WTC11 (cell line): Measurements from ENCODE around the gene C17orf113. TPM values are rescaled to one million over a fixed set of nuclear protein-coding genes. Genes with fewer than 3 reads are reported as not detected.

Experiments used
- ATAC-seq: fragments of 200-7000 bp; cut with Tn5 transposase; 2 replicates; pipeline ENCODE4 v1.10.0; 2021; ENCODE audit warnings: mild to moderate bottlenecking, moderate library complexity
- CTCF ChIA-PET: fragments of 300-600 bp; sonication (Branson Sonifier 250); formaldehyde crosslinking; loops from one replicate; lab custom pipeline; 2021; ENCODE audit warnings: antibody characterized with exemption; lab: Charles Lee
- POLR2A ChIA-PET: fragments of 350-600 bp; sonication (Branson Sonifier 250); formaldehyde crosslinking; loops from one replicate; lab custom pipeline; 2021; ENCODE audit warnings: antibody characterized with exemption; lab: Charles Lee
- DNase-seq: peaks from one replicate; pipeline ENCODE4 v3.0.0; 2021; ENCODE audit warnings: low spot score
- H3K27ac Mint-ChIP-seq: 2 replicates; pipeline ENCODE4 v1.8.0; 2021; ENCODE audit warnings: mixed read lengths
- H3K27me3 Mint-ChIP-seq: 2 replicates; pipeline ENCODE4 v1.8.0; 2021; ENCODE audit warnings: low read depth, mild to moderate bottlenecking, moderate library complexity, mixed read lengths
- H3K36me3 Mint-ChIP-seq: 2 replicates; pipeline ENCODE4 v1.8.0; 2021; ENCODE audit warnings: mixed read lengths
- H3K4me1 Mint-ChIP-seq: 2 replicates; pipeline ENCODE4 v1.8.0; 2022; ENCODE audit warnings: mixed read lengths
- H3K4me3 Mint-ChIP-seq: 2 replicates; pipeline ENCODE4 v1.8.0; 2021; ENCODE audit warnings: mild to moderate bottlenecking, moderate library complexity, mixed read lengths
- H3K9me3 Mint-ChIP-seq: 2 replicates; pipeline ENCODE4 v1.8.0; 2021; ENCODE audit warnings: mixed read lengths
- ARID4B ChIP-seq: sonication (generic); formaldehyde crosslinking; IDR thresholded peaks from 2 replicates; pipeline ENCODE4 v1.8.0; 2023; ENCODE audit warnings: missing genetic modification reagents, mild to moderate bottlenecking, borderline replicate concordance
- CBFB ChIP-seq: sonication (generic); formaldehyde crosslinking; IDR thresholded peaks from 2 replicates; pipeline ENCODE4 v1.8.1; 2022; ENCODE audit warnings: mild to moderate bottlenecking, low read depth, missing genetic modification reagents
- CDX4 ChIP-seq: fragments of 250-450 bp; sonication (Bioruptor Pico); IDR thresholded peaks from 2 replicates; pipeline ENCODE4 v1.9.0; 2021; ENCODE audit warnings: moderate library complexity, mild to moderate bottlenecking, inconsistent platforms, borderline replicate concordance
- ELF4 ChIP-seq: sonication (generic); formaldehyde crosslinking; IDR thresholded peaks from 2 replicates; pipeline ENCODE4 v1.8.1; 2022; ENCODE audit warnings: low read depth, mild to moderate bottlenecking, moderate library complexity, missing genetic modification reagents
- EMX1 ChIP-seq: fragments of 250-450 bp; sonication (Bioruptor Pico); IDR thresholded peaks from 2 replicates; pipeline ENCODE4 v1.8.0; 2021; ENCODE audit warnings: mild to moderate bottlenecking
- FOXP1 ChIP-seq: sonication (generic); formaldehyde crosslinking; IDR thresholded peaks from 2 replicates; pipeline ENCODE4 v1.8.0; 2022; ENCODE audit warnings: missing genetic modification reagents, mild to moderate bottlenecking, moderate library complexity, borderline replicate concordance
- IRF1 ChIP-seq: sonication (generic); formaldehyde crosslinking; IDR thresholded peaks from 2 replicates; pipeline ENCODE4 v1.8.0; 2023; ENCODE audit warnings: missing genetic modification reagents
- JUN ChIP-seq: sonication (generic); formaldehyde crosslinking; IDR thresholded peaks from 2 replicates; pipeline ENCODE4 v1.8.0; 2023; ENCODE audit warnings: mild to moderate bottlenecking, missing genetic modification reagents
- NR3C1 ChIP-seq: sonication (generic); formaldehyde crosslinking; conservative IDR thresholded peaks from 2 replicates; pipeline ENCODE4 v1.8.1; 2023; ENCODE audit warnings: low read depth, mild to moderate bottlenecking, missing genetic modification reagents
- SP1 ChIP-seq: sonication (generic); formaldehyde crosslinking; conservative IDR thresholded peaks from 2 replicates; pipeline ENCODE4 v1.8.1; 2022; ENCODE audit warnings: missing genetic modification reagents
- ZNF423 ChIP-seq: fragments of 250-450 bp; sonication (Bioruptor Pico); IDR thresholded peaks from 2 replicates; pipeline ENCODE4 v2.1.2; 2022; ENCODE audit warnings: mild to moderate bottlenecking, moderate library complexity
- total RNA-seq: library from RNA; stranded (reverse); gene quantifications from 3 replicates; pipeline ENCODE4 v1.2.3, GENCODE V29; 2021
- TF ChIP-seq, protein P1 (sequence below): sonication (generic); formaldehyde crosslinking; IDR thresholded peaks from 2 replicates; pipeline ENCODE4 v1.8.0; 2022; ENCODE audit warnings: missing genetic modification reagents
- TF ChIP-seq, protein P2 (sequence below): sonication (generic); formaldehyde crosslinking; IDR thresholded peaks from 2 replicates; pipeline ENCODE4 v1.8.1; 2023; ENCODE audit warnings: mild to moderate bottlenecking, missing genetic modification reagents
- TF ChIP-seq, protein P3 (sequence below): sonication (generic); formaldehyde crosslinking; IDR thresholded peaks from 2 replicates; pipeline ENCODE4 v1.8.0; 2023; ENCODE audit warnings: mild to moderate bottlenecking, missing genetic modification reagents
- TF ChIP-seq, protein P4 (sequence below): fragments of 250-450 bp; sonication (Bioruptor Pico); IDR thresholded peaks from 2 replicates; pipeline ENCODE4 v1.9.0; 2021; ENCODE audit warnings: mild to moderate bottlenecking, borderline replicate concordance

Gene C17orf113
- total RNA-seq, 1 experiment from 2014 or later, result 1.9 TPM

DNA sequence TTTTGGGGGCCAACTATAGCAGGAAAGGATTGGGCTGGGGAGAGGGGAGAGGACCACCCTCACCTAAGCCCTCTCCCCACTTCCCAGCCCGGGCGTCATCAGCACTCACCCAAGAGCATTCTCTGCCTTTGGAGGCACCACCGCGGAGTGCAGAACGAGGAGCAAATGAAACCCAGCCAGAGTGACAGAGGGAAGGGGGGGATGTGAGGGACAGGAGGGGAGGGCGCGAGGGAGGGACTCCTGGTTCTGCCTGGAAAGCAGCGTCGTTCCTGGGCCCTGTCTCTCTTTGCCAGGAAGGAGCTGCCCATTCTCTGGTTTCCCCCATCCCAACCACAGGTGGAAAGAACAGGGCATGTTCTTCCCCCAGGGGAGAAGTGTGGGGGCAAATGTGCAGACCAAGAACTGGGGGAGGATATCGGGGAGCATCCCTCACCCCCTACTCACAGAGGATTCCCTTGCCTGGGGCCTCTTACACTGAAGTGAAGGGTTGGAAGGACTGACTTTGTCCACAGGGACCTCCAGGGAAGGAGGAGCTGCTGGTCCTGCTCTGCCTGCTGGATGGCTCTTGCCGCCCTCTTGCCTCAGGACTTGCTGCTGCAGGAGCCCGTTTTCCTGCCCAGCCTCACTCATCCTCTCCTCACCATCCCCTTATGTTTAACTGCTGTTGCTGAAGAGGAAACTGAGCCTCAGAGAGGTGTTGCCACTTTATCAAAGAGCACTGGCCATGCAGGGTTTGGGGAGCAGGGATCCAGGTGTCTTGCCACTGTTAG, 3.5 kb upstream of the C17orf113 start (continued):
- TF ChIP-seq, protein P1, sequence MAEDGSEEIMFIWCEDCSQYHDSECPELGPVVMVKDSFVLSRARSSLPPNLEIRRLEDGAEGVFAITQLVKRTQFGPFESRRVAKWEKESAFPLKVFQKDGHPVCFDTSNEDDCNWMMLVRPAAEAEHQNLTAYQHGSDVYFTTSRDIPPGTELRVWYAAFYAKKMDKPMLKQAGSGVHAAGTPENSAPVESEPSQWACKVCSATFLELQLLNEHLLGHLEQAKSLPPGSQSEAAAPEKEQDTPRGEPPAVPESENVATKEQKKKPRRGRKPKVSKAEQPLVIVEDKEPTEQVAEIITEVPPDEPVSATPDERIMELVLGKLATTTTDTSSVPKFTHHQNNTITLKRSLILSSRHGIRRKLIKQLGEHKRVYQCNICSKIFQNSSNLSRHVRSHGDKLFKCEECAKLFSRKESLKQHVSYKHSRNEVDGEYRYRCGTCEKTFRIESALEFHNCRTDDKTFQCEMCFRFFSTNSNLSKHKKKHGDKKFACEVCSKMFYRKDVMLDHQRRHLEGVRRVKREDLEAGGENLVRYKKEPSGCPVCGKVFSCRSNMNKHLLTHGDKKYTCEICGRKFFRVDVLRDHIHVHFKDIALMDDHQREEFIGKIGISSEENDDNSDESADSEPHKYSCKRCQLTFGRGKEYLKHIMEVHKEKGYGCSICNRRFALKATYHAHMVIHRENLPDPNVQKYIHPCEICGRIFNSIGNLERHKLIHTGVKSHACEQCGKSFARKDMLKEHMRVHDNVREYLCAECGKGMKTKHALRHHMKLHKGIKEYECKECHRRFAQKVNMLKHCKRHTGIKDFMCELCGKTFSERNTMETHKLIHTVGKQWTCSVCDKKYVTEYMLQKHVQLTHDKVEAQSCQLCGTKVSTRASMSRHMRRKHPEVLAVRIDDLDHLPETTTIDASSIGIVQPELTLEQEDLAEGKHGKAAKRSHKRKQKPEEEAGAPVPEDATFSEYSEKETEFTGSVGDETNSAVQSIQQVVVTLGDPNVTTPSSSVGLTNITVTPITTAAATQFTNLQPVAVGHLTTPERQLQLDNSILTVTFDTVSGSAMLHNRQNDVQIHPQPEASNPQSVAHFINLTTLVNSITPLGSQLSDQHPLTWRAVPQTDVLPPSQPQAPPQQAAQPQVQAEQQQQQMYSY (CRISPR knock-in tag), result no peak

DNA sequence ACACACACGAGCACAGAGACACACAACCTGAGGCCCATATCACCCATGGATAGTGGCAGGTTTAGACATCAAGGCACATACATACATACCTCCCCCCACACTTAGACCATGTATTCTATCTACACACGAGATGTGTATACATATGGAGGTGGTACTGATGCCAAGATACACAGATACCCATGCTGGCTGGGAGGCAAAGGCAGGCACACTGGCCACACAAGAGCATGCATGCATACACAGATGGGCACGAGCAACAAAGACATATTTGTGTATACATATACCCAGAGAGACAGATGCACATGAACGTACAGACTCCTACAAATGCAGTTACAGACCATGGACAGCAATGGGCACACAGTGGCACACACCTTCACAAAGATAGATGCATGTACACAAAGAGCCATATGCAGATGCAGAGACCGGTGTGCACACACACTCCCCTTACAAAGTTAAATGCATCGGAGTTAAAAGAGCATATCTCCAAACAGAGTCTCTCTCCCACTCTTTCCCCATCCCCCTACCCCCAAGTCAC, 2.0 kb upstream of the C17orf113 start:
- peaks cover 9% of the 10 kb centered on the region for H3K27me3 Mint-ChIP-seq
- DNase-seq, result no peak
- POLR2A ChIA-PET, result no interaction called here
- no peak for ATAC-seq
- no peak overlapping the region for H3K4me3 Mint-ChIP-seq
- no peak overlapping the region for H3K27ac Mint-ChIP-seq
- H3K36me3 Mint-ChIP-seq, result no peaks in the 10 kb centered on the region
- H3K4me1 Mint-ChIP-seq, result peaks cover 46% of the 10 kb centered on the region
- CTCF ChIA-PET, result interaction anchor here (1.1 to 4.9 kb wide), 3 partner anchors 24 to 46 kb away, joined by 3 to 26 read pairs (median 21); partner anchors contain the start of gene ZNF385C
- no peaks in the 10 kb centered on the region for H3K9me3 Mint-ChIP-seq
- TF ChIP-seq IRF1 (no peak), CBFB (no peak), EMX1 (CRISPR knock-in tag) (no peak), SP1 (CRISPR knock-in tag) (no peak), ARID4B (no peak), FOXP1 (CRISPR knock-in tag) (no peak), ELF4 (CRISPR knock-in tag) (no peak), CDX4 (no peak), JUN (no peak), NR3C1 (CRISPR knock-in tag) (no peak), ZNF423 (no peak)
- TF ChIP-seq, protein P2, sequence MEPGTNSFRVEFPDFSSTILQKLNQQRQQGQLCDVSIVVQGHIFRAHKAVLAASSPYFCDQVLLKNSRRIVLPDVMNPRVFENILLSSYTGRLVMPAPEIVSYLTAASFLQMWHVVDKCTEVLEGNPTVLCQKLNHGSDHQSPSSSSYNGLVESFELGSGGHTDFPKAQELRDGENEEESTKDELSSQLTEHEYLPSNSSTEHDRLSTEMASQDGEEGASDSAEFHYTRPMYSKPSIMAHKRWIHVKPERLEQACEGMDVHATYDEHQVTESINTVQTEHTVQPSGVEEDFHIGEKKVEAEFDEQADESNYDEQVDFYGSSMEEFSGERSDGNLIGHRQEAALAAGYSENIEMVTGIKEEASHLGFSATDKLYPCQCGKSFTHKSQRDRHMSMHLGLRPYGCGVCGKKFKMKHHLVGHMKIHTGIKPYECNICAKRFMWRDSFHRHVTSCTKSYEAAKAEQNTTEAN (CRISPR knock-in tag), result no peak
- TF ChIP-seq, protein P3, sequence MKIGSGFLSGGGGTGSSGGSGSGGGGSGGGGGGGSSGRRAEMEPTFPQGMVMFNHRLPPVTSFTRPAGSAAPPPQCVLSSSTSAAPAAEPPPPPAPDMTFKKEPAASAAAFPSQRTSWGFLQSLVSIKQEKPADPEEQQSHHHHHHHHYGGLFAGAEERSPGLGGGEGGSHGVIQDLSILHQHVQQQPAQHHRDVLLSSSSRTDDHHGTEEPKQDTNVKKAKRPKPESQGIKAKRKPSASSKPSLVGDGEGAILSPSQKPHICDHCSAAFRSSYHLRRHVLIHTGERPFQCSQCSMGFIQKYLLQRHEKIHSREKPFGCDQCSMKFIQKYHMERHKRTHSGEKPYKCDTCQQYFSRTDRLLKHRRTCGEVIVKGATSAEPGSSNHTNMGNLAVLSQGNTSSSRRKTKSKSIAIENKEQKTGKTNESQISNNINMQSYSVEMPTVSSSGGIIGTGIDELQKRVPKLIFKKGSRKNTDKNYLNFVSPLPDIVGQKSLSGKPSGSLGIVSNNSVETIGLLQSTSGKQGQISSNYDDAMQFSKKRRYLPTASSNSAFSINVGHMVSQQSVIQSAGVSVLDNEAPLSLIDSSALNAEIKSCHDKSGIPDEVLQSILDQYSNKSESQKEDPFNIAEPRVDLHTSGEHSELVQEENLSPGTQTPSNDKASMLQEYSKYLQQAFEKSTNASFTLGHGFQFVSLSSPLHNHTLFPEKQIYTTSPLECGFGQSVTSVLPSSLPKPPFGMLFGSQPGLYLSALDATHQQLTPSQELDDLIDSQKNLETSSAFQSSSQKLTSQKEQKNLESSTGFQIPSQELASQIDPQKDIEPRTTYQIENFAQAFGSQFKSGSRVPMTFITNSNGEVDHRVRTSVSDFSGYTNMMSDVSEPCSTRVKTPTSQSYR (CRISPR knock-in tag), result no peak
- TF ChIP-seq, protein P4, sequence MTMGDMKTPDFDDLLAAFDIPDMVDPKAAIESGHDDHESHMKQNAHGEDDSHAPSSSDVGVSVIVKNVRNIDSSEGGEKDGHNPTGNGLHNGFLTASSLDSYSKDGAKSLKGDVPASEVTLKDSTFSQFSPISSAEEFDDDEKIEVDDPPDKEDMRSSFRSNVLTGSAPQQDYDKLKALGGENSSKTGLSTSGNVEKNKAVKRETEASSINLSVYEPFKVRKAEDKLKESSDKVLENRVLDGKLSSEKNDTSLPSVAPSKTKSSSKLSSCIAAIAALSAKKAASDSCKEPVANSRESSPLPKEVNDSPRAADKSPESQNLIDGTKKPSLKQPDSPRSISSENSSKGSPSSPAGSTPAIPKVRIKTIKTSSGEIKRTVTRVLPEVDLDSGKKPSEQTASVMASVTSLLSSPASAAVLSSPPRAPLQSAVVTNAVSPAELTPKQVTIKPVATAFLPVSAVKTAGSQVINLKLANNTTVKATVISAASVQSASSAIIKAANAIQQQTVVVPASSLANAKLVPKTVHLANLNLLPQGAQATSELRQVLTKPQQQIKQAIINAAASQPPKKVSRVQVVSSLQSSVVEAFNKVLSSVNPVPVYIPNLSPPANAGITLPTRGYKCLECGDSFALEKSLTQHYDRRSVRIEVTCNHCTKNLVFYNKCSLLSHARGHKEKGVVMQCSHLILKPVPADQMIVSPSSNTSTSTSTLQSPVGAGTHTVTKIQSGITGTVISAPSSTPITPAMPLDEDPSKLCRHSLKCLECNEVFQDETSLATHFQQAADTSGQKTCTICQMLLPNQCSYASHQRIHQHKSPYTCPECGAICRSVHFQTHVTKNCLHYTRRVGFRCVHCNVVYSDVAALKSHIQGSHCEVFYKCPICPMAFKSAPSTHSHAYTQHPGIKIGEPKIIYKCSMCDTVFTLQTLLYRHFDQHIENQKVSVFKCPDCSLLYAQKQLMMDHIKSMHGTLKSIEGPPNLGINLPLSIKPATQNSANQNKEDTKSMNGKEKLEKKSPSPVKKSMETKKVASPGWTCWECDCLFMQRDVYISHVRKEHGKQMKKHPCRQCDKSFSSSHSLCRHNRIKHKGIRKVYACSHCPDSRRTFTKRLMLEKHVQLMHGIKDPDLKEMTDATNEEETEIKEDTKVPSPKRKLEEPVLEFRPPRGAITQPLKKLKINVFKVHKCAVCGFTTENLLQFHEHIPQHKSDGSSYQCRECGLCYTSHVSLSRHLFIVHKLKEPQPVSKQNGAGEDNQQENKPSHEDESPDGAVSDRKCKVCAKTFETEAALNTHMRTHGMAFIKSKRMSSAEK (CRISPR knock-in tag), result no peak
